Neural cell (in vitro differentiated cells): ENCODE data around the gene MYO7A. TPM values are rescaled to one million over a fixed set of nuclear protein-coding genes. Genes with fewer than 3 reads are reported as not detected.

Experiments
- H2AFZ ChIP-seq: fragments of 200-600, 300-800 bp; sonication (generic), shearing (Covaris generic); 2 replicates; pipeline ENCODE4 v1.6.0; 2014; ENCODE audit warnings: low read depth, mild to moderate bottlenecking, antibody characterized with exemption, low read length, moderate library complexity
- H3F3A ChIP-seq: fragments of 200-600 bp; shearing (Covaris generic); 2 replicates; pipeline ENCODE4 v1.6.1; 2016; ENCODE audit warnings: mild to moderate bottlenecking, moderate library complexity, mixed read lengths, antibody characterized with exemption, low read length; ENCODE audit not compliant: insufficient read depth, poor library complexity, severe bottlenecking
- H3K27ac ChIP-seq: fragments of 200-600, 300-800 bp; sonication (generic), shearing (Covaris generic); 2 replicates; pipeline ENCODE4 v1.5.1; 2014; ENCODE audit warnings: mild to moderate bottlenecking, low read length, moderate library complexity
- H3K27me3 ChIP-seq: fragments of 300-800, 200-600 bp; sonication (generic), shearing (Covaris generic); 2 replicates; pipeline ENCODE4 v1.6.0; 2014; ENCODE audit warnings: mild to moderate bottlenecking, low read depth, low read length, moderate library complexity; ENCODE audit not compliant: insufficient read depth
- H3K36me3 ChIP-seq: fragments of 300-800, 200-600 bp; sonication (generic), shearing (Covaris generic); 2 replicates; pipeline ENCODE4 v1.5.1; 2014; ENCODE audit warnings: mild to moderate bottlenecking, antibody characterized with exemption, low read length, moderate library complexity; ENCODE audit not compliant: insufficient read depth
- H3K4me2 ChIP-seq: fragments of 300-800, 200-600 bp; sonication (generic), shearing (Covaris generic); 2 replicates; pipeline ENCODE4 v1.6.0; 2014; ENCODE audit warnings: mild to moderate bottlenecking, low read length
- H3K4me3 ChIP-seq: fragments of 300-800, 200-600 bp; sonication (generic), shearing (Covaris generic); 2 replicates; pipeline ENCODE4 v1.5.1; 2014; ENCODE audit warnings: mild to moderate bottlenecking, low read length, moderate library complexity
- H3K79me2 ChIP-seq: fragments of 200-600 bp; shearing (Covaris generic); replicated peaks from 2 replicates; pipeline ENCODE4 v1.6.0; 2014; ENCODE audit warnings: mild to moderate bottlenecking, low read length, moderate library complexity; ENCODE audit not compliant: insufficient read depth
- H3K9ac ChIP-seq: fragments of 300-800, 200-600 bp; sonication (generic), shearing (Covaris generic); 2 replicates; pipeline ENCODE4 v1.6.1; 2016; ENCODE audit warnings: mild to moderate bottlenecking, low read length, mixed read lengths
- H3K9me2 ChIP-seq: fragments of 200-600 bp; shearing (Covaris generic); 2 replicates; pipeline ENCODE4 v1.6.1; 2016; ENCODE audit warnings: mild to moderate bottlenecking, low read length, mixed read lengths; ENCODE audit not compliant: insufficient read depth
- H3K9me3 ChIP-seq: fragments of 200-600, 300-800 bp; sonication (generic), shearing (Covaris generic); 2 replicates; pipeline ENCODE4 v1.6.1; 2016; ENCODE audit warnings: mild to moderate bottlenecking, mixed run types, low read length, moderate library complexity, mixed read lengths
- H4K20me1 ChIP-seq: fragments of 200-600 bp; shearing (Covaris generic); 2 replicates; pipeline ENCODE4 v1.6.1; 2016; ENCODE audit warnings: mild to moderate bottlenecking, mixed run types; ENCODE audit not compliant: insufficient read depth
- EP300 ChIP-seq: fragments of 450-650 bp; conservative IDR thresholded peaks from 2 replicates; pipeline ENCODE4 v1.6.1; 2014; ENCODE audit warnings: antibody characterized with exemption, mild to moderate bottlenecking, moderate library complexity; ENCODE audit not compliant: poor library complexity, severe bottlenecking
- EZH2 ChIP-seq: fragments of 200-600, 300-800 bp; shearing (Covaris generic), sonication (generic); IDR thresholded peaks from 2 replicates; pipeline ENCODE4 v1.6.1; 2014; ENCODE audit warnings: antibody characterized with exemption, low read length, borderline replicate concordance, mild to moderate bottlenecking; ENCODE audit not compliant: insufficient read depth, poor library complexity, severe bottlenecking
- MXI1 ChIP-seq: fragments of 450-650 bp; conservative IDR thresholded peaks from 2 replicates; pipeline ENCODE4 v1.6.1; 2014; ENCODE audit warnings: antibody characterized with exemption, mild to moderate bottlenecking; ENCODE audit not compliant: poor library complexity, severe bottlenecking
- POLR2AphosphoS5 ChIP-seq: IDR thresholded peaks from 2 replicates; pipeline ENCODE4 v1.6.1; 2012
- RAD21 ChIP-seq: fragments of 450-650 bp; conservative IDR thresholded peaks from 2 replicates; pipeline ENCODE4 v1.6.1; 2014; ENCODE audit warnings: antibody characterized with exemption, mild to moderate bottlenecking, moderate library complexity
- SMC3 ChIP-seq: fragments of 450-650 bp; conservative IDR thresholded peaks from 2 replicates; pipeline ENCODE4 v1.6.1; 2014; ENCODE audit warnings: antibody characterized with exemption, mild to moderate bottlenecking, moderate library complexity; ENCODE audit not compliant: poor library complexity
- TAF1 ChIP-seq: IDR thresholded peaks from 2 replicates; pipeline ENCODE4 v1.6.1; 2012; ENCODE audit warnings: low read depth
- polyA plus RNA-seq: library from polyadenylated mRNA; depleted of rRNA; stranded (reverse); fragments of >200 nt; gene quantifications from 2 replicates; pipeline ENCODE4 v1.2.3, GENCODE V29; 2014
- TF ChIP-seq, protein P1 (sequence below): IDR thresholded peaks from 2 replicates; pipeline ENCODE4 v1.6.1; 2012; ENCODE audit warnings: borderline replicate concordance
- TF ChIP-seq, protein P2 (sequence below): fragments of 450-650 bp; IDR thresholded peaks from 2 replicates; pipeline ENCODE4 v1.5.1; 2014; ENCODE audit warnings: antibody characterized with exemption, mild to moderate bottlenecking, moderate library complexity; ENCODE audit not compliant: poor library complexity, severe bottlenecking

MYO7A gene
- polyA plus RNA-seq, 1 donor from 2014 or later, result 0.61 TPM

DNA sequence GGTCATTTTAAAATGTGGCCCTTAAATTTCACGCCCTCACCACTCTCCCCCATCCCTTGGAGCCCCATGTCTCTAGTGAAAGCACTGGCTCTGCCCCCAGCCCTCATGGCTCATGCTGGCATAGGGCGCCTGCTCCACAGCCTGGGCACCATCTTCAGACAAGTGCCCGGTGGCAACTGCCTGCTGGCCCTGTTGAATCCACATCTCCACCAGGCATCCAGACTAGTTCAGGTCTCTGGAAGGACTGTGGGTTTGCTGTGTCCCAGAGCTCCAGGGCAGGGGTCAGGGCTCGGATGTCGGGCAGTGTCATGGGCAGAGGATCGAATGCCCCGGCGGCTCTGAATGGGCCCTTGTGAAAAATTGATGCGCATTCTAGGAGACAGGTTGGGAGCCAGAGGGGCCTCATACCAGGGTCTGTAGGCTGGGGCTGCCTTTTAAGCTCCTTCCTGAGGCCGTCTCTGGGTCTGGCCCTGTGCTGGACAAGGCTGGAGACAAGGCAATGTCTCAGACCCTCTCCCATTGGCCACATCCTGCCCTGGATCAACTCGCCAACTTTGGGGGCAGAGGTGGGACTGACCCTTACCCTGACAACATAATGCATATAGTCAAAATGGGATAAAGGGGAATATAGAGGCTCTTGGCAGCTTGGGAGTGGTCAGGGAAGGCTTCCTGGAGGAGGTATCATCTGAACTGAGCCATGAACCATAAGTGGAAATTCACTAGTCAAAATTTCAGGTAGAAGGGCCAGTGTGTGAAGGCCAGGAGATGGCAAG, 1.2 kb downstream of the MYO7A start:
- no peak overlapping the region for H3K4me2 ChIP-seq
- H3K79me2 ChIP-seq, result no peaks in the 10 kb centered on the region
- H2AFZ ChIP-seq, result no peak overlapping the region
- H3K4me3 ChIP-seq, result no peak overlapping the region
- no peaks in the 10 kb centered on the region for H4K20me1 ChIP-seq
- H3K27ac ChIP-seq, result no peak overlapping the region
- H3K27me3 ChIP-seq, result no peaks in the 10 kb centered on the region
- TF ChIP-seq, protein P1, sequence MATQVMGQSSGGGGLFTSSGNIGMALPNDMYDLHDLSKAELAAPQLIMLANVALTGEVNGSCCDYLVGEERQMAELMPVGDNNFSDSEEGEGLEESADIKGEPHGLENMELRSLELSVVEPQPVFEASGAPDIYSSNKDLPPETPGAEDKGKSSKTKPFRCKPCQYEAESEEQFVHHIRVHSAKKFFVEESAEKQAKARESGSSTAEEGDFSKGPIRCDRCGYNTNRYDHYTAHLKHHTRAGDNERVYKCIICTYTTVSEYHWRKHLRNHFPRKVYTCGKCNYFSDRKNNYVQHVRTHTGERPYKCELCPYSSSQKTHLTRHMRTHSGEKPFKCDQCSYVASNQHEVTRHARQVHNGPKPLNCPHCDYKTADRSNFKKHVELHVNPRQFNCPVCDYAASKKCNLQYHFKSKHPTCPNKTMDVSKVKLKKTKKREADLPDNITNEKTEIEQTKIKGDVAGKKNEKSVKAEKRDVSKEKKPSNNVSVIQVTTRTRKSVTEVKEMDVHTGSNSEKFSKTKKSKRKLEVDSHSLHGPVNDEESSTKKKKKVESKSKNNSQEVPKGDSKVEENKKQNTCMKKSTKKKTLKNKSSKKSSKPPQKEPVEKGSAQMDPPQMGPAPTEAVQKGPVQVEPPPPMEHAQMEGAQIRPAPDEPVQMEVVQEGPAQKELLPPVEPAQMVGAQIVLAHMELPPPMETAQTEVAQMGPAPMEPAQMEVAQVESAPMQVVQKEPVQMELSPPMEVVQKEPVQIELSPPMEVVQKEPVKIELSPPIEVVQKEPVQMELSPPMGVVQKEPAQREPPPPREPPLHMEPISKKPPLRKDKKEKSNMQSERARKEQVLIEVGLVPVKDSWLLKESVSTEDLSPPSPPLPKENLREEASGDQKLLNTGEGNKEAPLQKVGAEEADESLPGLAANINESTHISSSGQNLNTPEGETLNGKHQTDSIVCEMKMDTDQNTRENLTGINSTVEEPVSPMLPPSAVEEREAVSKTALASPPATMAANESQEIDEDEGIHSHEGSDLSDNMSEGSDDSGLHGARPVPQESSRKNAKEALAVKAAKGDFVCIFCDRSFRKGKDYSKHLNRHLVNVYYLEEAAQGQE, result no peak
- TF ChIP-seq RAD21 (no peak), TAF1 (no peak), SMC3 (no peak), EP300 (no peak), POLR2AphosphoS5 (no peak), MXI1 (no peak), EZH2 (no peak)
- TF ChIP-seq, protein P2, sequence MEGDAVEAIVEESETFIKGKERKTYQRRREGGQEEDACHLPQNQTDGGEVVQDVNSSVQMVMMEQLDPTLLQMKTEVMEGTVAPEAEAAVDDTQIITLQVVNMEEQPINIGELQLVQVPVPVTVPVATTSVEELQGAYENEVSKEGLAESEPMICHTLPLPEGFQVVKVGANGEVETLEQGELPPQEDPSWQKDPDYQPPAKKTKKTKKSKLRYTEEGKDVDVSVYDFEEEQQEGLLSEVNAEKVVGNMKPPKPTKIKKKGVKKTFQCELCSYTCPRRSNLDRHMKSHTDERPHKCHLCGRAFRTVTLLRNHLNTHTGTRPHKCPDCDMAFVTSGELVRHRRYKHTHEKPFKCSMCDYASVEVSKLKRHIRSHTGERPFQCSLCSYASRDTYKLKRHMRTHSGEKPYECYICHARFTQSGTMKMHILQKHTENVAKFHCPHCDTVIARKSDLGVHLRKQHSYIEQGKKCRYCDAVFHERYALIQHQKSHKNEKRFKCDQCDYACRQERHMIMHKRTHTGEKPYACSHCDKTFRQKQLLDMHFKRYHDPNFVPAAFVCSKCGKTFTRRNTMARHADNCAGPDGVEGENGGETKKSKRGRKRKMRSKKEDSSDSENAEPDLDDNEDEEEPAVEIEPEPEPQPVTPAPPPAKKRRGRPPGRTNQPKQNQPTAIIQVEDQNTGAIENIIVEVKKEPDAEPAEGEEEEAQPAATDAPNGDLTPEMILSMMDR, result no peak
- no peaks in the 10 kb centered on the region for H3K9me3 ChIP-seq
- H3F3A ChIP-seq, result no peaks in the 10 kb centered on the region
- no peaks in the 10 kb centered on the region for H3K9me2 ChIP-seq
- no peak overlapping the region for H3K9ac ChIP-seq
- H3K36me3 ChIP-seq, result no peaks in the 10 kb centered on the region

DNA sequence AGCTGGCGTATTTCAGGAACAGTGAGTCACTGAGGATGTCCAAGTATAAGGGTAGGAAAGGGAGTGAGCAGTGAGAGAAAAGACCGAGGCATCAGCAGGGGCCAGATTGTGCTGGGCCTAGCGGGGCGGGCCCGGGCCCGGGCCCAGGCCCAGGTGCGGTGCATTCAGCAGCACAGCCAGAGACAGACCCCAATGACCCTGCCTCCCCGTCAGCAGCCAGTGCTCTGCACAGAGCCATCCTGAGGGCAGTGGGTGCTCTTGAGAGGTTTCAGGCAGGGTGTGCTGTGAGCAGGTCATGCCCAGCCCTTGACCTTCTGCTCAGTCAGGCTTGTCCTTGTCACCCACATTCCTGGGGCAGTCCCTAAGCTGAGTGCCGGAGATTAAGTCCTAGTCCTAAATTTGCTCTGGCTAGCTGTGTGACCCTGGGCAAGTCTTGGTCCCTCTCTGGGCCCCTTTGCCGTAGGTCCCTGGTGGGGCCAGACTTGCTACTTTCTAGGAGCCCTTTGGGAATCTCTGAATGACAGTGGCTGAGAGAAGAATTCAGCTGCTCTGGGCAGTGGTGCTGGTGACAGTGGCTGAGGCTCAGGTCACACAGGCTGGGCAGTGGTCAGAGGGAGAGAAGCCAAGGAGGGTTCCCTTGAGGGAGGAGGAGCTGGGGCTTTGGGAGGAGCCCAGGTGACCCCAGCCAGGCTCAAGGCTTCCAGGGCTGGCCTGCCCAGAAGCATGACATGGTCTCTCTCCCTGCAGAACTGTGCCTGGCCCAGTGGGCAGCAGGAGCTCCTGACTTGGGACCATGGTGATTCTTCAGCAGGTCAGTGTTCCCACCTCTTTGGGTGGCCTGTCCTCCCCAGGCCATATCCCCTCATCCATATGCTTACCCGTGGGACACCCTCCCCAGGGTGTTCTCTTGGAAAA, 2.1 kb downstream of the MYO7A start:
- Histone ChIP-seq H3K79me2 (no peaks in the 10 kb centered on the region), H3K9ac (no peak overlapping the region), H3F3A (no peaks in the 10 kb centered on the region), H3K9me2 (no peaks in the 10 kb centered on the region), H3K4me3 (no peak overlapping the region), H2AFZ (no peak overlapping the region), H3K27me3 (no peaks in the 10 kb centered on the region), H3K27ac (no peak overlapping the region), H3K4me2 (no peak overlapping the region), H4K20me1 (no peaks in the 10 kb centered on the region), H3K9me3 (no peaks in the 10 kb centered on the region), H3K36me3 (no peaks in the 10 kb centered on the region)
- no peak for TF ChIP-seq MXI1
- TF ChIP-seq, protein P2, result no peak
- no peak for TF ChIP-seq POLR2AphosphoS5
- TF ChIP-seq RAD21, result no peak
- TF ChIP-seq SMC3, result no peak
- TF ChIP-seq EZH2, result no peak
- TF ChIP-seq TAF1, result no peak
- no peak for TF ChIP-seq EP300
- TF ChIP-seq, protein P1, result no peak
